Kidney glomerular epithelial cell (primary cell): ENCODE data around the gene ZNF594.
"Not testable (repeated sequence)": the region's sequence is repeated elsewhere in the genome, so short reads cannot be mapped to it uniquely, and the experiment has no call there.

ENCODE experiments used
- DNase-seq: peaks from one replicate; lab custom pipeline; 2025; lab: John Stamatoyannopoulos, UW

The ZNF594 gene

DNA sequence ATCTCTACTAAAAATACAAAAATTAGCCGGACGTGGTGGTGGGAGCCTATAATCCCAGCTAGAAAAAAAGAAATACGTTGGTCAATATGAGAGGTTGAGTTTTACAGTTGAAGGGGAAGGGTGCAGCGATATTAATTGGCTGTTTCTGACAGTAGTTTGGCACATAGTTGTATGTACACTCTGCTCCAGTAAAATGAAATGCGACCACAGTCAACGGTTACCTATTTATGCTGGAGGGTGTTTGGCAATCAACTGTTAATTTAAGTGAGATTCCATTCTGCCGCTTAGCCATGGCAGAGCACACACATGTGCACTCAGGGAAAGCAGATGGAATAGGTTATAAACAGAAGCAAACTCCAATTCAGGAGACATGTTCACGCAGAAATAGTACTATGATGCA lies 9.3 kb upstream of the ZNF594 start:
- no peak for DNase-seq

DNA sequence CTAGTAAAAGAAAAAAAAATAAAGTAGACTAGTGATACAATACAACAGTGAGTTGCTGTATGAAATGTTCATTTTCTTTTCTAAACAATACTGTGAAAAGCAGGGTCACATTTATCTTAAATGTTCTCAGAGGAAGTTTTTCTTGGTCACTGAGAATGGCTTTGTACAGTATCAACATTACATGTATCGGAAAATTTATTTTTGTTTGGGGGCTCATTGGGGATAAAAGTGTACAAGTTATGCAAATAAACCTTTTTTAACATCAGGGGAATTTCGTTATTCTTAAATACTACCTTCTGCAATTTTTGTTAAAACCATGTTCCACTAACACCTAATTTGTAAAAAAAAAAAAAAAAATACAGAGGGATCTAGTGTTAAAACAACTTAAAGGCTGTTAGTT lies 8.7 kb upstream of the ZNF594 start:
- DNase-seq: no peak

DNA sequence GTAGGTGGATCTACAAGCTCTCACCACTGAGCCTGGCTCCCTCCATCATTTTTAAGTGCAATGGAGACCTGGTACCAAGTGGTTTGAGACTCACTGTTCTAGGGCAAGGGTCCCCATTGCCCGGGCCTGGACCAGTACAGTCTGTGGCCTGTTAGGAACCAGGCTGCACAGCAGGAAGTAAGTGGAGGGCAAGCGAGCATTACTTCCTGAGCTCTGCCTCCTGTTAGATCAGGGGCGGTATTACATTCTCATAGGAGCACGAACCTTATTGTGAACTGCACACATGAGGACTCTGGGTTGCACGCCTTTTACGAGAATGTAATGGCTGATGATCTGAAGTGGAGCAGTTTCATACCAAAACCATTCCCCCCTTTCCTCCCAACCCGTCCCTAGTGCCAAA lies 6.8 kb upstream of the ZNF594 start:
- no peak for DNase-seq

DNA sequence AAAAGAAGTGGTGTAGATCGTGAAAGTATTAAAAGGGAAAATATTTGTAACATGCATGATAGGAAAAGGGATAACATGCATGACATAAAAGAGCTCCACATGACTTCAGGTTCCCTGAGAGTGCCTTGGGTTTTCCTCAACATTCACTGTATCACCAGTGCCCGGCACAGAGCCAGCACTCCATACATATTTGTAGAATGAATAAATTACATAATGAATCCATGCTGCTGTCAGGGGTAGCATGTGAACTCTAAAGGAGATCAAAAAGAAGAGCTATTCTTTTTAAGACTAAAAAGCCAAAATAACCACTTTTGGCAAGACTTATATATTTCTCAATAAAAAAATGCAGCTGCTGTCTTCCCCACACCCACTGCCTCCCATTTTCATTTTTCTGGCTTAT lies 2.7 kb upstream of the ZNF594 start:
- no peak for DNase-seq

DNA sequence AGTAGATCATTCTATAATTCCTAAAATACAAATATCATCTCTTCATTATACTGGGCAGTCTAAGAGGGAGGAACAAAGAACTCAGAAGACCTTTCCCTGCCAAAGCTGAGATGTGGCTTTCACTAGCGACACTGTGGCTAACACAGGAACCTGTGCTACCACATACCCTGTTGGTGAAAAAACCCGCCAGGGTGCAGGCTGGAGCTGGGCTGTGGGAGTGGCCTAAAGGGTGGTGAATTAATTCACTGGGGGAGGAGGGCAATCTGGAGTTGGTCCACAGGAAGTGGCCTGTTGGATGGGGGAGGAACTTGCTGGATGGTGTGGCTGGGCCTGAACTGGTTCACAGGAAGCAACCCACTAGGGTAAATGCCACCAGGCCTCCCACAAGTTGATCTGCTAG lies 7.4 kb downstream of the ZNF594 start:
- DNase-seq: no peak

DNA sequence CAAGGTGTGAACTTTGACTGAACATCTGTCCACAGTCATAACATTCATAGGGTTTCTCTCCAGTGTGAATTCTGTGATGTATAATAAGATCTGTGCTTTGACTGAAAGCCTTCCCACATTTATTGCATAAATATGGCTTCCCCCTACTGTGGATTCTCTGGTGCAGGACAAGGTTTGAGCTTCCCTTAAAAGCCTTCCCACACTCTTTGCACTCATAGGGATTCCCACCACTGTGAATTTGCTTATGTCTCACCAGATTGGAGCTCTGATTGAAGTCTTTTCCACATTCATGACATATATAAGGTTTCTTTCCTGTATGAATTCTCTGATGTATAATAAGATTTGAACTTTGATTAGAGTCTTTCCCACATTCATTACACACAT lies 8.3 kb downstream of the ZNF594 start:
- DNase-seq: no peak

DNA sequence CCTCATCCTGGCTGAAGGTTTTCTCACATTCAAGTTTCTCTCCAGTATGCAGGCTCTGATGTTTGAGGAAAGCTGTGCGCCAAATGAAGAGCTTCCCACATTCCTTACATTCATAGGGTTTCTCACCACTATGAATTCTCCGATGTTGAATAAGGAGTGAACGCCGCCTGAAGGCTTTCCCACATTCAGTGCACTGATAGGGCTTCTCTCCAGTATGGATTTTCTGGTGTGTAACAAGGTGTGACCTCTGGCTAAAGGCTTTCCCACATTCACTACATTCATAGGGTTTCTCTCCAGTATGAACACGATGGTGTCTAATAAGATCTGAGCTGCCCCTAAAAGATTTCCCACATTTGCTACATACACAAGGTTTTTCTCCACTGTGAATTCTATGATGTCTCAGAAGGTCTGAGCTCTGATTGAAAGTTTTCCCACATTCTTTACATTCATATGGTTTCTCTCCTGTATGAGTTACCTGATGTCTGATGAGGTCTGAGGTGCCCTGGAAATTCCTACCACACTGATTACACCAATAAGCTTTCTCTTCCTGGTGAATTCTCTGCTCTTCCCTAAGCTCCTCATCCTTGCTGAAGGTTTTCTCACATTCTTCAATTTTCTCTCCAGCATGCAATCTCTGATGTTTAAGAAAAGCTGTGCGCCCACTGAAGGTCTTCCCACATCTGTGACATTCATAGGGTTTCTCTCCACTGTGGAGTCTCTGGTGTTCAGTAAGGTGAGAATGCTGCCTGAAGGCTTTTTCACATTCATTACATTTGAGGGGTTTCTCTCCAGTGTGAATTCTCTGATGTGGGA lies 8.9 kb downstream of the ZNF594 start:
- no peak for DNase-seq

DNA sequence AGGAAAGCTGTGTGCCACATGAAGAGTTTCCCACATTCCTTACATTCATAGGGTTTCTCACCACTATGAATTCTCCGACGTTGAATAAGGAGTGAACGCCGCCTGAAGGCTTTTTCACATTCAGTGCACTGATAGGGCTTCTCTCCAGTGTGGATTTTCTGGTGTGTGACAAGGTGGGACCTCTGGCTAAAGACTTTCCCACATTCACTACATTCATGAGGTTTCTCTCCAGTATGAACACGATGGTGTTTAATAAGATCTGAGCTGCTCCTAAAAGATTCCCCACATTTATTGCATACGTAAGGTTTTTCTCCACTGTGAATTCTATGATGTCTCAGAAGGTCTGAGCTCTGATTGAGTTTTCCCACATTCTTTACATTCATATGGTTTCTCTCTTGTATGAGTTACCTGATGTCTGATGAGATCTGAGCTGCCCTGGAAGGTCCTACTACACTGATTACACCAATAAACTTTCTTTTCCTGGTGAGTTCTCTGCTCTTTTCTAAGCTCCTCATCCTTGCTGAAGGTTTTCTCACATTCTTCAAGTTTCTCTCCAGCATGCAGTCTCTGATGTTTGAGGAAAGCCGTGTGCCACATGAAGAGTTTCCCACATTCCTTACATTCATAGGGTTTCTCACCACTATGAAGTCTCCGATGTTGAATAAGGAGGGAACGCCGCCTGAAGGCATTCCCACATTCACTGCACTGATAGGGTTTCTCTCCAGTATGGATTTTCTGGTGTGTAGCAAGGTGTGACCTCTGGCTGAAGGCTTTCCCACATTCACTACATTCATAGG lies 10.0 kb downstream of the ZNF594 start:
- DNase-seq: no peak

DNA sequence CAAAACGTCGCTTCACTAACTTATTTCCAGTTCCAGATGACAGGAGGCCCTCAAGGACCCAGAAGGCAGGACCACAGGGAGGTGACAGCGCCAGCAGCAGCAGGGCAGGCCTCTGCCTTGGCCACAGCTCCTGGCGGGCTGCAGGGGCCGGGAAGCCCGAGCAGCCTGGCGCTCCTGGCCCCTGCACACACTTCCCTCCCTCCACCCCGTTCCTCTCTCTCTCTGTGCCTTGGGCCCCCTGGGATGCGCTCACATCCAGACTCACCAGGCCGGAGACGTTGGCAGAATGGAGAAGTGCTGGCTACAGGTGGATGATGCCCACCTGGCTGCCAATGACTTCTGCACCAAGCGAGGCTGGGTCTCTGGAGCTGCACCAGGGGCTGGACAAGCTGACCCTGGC lies 12.7 kb downstream of the ZNF594 start:
- DNase-seq: no peak

DNA sequence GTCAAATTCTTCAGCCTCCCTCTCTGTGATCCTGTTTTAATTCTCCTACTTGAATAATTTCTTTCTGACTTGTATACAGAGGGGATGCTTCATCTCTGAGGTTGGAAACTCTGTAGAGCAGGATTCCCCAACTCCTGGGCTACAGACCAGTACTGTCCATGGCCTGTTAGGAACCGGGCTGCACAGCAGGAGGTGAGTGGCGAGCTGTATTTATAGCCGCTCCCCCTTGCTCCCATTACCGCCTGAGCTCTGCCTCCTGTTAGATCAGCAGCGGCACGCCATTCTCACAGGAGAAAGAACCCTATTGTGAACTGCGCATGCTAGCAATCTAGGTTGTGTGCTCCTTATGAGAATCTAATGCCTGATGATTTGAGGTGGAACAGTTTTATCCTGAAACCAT lies 16.6 kb downstream of the ZNF594 start:
- not testable (repeated sequence) for DNase-seq

DNA sequence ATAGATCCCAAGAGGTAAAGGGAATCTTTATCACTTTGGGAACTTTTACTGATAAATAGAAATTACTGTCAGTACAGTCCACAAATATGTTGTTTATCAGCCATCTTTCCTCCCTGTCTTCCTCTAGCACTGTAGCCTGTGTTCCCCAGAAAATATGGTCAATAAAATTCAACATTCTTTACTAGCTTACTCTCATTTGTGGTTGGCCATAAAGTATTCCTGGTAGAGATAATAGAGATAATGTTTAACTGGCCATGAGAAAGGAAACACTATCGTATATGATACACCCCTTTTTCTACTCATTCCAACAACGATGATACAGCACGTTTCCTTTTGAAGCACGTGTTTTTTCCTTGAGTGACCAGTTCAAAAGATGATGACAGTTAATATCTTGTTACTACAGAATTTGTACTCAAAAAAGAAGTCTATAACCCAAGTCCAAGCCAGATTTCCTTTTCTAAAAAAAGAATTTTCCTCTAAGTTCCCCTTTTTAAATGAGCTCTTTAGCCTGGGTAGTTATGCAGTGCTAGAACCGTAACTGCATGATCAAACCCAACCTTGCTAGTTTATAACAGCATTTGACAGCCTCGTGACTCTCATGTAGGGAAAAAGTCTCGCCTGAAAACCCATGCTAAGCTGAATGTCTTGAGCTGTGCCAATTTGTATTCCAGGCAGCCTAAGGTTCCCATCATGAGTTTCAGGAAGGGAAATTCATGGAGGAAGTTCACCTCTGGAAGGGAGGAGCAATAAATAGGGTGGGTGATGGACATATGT lies 25.7 kb downstream of the ZNF594 start:
- peak; percentile 12 for DNase-seq

DNA sequence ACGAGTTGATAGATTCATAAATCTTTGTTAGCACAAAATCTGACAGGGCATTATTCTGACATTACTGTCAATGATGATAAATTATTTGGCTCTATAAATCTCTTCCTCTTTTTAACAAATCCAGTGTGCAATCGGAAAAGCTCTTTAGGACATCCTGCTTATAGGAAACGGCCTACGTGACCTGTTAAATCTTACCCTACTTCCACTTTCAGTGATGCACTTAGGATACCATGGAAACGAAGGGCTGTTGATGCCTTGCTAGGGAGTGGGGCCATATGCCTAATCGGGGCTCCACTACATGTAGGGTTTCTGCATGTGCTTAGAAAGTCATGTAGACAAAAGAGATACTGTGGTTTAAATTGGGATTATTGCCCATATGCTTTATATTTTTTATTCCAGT lies 27.2 kb downstream of the ZNF594 start:
- no peak for DNase-seq

DNA sequence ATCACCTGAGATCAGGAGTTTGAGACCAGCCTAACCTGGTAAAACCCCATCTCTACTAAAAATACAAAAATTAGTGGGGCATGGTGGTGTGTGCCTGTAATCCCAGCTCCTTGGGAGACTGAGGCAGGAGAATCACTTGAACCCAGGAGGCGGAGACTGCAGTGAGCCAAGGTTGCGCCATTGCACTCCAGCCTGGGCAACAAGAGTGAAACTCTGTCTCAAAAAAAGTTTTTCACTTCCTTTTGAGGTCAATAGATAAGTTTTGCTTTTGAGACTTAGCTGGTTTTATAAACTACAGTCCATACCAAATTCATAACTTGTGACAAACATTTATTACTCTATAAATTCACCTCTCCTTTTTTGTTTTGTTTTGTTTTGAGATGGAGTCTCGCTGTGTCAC lies 29.9 kb downstream of the ZNF594 start:
- DNase-seq: not testable (repeated sequence)

DNA sequence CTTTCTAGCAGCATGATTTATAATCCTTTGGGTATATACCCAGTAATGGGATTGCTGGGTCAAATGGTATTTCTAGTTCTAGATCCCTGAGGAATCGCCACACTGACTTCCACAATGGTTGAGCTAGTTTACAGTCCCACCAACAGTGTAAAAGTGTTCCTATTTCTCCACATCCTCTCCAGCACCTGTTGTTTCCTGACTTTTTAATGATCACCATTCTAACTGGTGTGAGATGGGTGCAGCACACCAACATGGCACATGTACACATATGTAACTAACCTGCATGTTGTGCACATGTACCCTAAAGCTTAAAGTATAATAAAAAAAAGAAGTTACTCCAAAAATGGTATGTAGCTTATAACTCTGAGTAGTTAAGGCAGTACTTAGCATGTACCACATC lies 31.0 kb downstream of the ZNF594 start:
- not testable (repeated sequence) for DNase-seq

DNA sequence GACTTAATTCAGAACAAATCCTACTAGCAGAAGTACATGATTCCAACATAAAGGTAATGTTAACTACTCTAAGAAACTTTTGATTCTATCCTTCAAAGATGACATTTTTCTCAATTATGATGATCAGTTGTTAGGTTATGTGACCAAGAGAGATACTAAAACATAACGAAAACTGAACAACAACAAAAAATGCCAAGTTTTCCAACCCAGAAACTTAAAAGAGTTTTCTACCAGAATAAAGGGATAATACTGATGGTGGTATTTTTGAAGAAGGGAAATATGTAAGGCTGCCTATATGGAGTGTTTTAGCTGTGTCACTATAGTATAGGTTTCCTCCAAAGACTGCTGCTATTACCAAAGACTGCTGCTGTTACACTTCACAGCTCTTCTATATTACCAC lies 45.5 kb downstream of the ZNF594 start:
- not testable (repeated sequence) for DNase-seq

DNA sequence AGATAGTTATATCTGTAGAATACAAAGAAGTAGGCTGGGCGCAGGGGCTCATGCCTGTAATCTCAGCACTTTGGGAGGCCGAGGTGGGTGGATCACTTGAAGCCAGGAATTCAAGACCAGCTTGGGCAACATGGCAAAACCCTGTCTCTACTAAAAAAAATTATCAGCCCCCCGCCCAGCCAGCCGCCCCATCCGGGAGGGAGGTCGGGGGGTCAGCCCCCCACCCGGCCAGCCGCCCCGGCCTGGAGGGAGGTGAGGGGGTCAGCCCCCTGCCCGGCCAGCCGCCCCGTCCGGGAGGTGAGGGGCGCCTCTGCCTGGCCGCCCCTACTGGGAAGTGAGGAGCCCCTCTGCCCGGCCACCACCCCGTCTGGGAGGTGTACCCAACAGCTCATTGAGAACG lies 48.8 kb downstream of the ZNF594 start:
- not testable (repeated sequence) for DNase-seq

DNA sequence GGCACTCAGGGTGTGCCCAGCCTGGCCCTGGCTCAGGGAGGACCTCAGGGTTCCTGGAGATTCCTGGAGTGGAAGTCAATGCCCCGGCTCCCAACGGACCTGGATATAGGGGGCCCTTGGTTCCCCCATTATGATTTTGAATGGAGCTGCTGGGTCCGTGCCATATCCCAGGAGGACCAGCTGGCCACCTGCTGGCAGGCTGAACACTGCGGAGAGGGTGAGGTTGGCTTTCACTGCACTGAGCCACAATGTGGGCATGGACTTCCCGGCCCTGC lies 52.3 kb downstream of the ZNF594 start:
- no peak for DNase-seq

DNA sequence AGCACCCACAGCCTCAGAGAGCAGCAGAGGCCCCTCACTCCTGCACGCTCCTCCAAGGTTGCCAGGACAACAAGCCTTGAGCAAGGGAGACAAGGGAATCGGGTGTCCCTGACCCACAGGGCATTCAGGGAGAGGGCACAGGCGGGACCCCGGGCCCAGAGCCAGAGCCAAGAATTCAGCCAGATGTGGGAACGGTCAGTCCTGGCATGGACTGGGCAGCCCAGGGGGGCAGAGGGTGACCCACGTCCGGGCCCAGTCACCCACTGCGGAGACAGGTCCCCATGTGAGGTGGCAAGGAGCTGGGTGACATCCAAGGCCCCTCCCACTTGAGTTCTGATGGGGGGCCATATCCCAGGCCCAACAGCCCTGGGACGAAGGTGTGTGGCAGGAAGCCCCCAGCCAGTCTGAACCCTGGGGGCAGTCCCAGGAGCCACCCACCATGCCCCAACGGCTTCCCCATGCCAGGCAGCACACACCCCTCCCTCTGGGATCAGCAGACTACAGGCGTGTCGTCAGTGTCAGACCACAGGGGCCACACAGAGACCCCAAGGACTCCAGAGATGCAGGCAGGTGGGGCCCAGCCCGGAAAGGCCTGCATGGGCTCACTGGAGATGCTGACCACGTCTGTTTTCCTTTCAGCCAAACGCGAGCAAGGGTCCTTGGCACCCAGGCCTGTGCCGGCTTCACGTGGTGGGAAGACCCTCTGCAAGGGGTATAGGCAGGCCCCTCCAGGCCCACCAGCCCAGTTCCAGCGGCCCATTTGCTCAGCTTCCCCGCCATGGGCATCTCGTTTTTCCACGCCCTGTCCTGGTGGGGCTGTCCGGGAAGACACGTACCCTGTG lies 52.8 kb downstream of the ZNF594 start:
- no peak for DNase-seq

DNA sequence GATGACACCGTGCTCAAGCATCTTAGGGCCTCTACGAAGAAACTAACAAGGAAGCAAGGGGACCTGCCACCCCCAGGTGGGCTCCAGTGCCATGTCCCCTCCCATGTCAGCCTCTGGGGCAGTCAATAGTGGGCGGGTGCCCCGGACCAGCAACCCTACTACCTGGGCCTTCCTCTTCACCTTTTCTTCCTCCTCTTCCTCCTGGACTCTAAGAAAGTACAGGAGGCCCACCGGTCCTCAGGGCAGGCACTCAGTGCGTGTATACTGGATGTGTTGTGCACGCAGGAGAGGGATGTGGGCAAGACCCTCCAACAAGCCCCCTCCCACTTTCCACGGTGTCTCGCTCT lies 53.5 kb downstream of the ZNF594 start:
- not testable (repeated sequence) for DNase-seq

DNA sequence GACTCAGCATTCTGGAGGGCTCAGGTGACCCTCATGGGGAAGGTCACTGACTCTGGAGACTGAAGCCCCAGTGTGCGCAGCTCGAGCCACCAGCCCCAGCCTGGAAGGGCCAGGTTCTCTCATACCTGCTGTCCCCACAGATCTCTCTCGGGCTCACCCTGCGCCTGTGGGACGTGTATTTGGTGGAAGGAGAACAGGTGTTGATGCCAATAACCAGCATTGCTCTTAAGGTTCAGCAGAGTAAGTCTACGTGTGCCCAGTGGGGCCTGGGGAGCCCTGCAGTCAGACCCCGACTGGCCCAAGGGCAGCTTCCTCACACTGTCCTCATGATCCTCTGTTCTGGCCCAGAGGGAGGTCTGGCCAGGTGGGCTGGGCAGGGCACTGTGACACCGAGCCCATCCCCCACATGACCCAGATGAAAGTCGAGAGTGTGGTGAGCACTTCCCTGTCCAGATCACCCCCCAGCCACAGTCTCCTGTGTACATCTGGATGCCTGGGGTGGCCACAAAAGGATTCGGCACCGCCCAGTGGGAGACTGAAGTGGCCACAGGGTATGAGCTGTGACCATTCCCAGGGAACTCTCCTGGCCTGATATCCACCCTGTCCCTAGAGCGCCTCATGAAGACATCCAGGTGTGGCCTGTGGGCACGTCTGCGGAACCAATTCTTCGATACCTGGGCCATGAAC lies 54.0 kb downstream of the ZNF594 start:
- not testable (repeated sequence) for DNase-seq

DNA sequence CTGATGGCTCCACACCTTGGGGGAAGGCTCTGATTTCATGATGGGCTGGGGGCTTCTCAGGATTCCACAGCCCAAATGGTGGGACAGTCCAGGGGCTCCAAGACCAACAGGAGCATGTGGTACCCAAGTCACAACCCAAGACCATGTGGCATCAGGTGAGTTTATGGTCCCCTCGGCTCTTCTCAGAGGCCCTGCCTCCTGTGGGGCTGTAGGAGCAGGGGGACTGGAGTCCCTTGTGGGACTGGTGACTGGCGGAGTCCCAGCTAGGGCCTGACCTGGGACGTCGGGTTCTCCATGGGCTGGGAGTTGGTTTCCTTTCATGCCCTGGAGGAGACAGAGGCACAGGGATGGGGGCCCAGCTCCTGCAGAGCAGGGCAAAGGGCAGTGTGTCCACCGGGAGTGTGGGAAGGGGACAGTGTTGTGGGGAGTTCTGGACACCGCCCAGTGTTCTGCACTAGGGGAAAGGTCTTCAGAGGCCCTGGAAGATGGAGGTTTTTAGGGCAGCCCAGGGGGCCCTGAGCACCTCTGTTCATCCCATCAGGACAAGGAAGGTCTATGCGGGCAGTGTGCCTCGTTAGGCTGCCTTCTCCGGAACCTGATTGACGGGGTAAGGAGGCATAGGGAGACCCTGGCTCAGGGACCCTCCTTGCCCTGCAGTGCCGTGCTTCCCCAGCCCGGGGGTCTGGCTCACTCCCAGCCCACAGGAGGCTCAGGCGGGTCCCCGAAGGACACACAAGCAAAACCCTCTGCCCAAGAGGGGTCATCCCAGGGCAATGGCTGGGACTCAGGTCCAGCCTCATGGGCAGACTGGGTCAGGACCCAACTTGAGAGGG lies 54.9 kb downstream of the ZNF594 start:
- DNase-seq: not testable (repeated sequence)
